ENCODE data around the gene FBLN7.
"Not testable (repeated sequence)": the region's sequence is repeated elsewhere in the genome, so short reads cannot be mapped to it uniquely, and the experiment has no call there.

Gene FBLN7

DNA sequence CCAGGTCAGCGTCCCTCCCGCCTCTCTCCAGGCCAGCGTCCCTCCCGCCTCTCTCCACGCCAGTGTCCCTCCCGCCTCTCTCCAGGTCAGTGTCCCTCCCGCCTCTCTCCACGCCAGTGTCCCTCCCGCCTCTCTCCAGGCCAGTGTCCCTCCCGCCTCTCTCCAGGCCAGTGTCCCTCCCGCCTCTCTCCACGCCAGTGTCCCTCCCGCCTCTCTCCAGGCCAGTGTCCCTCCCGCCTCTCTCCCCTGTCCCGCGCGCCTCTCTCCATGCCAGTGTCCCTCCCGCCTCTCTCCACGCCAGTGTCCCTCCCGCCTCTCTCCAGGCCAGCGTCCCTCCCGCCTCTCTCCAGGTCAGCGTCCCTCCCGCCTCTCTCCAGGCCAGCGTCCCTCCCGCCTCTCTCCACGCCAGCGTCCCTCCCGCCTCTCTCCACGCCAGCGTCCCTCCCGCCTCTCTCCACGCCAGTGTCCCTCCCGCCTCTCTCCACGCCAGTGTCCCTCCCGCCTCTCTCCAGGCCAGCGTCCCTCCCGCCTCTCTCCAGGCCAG, 1.5 kb downstream of the FBLN7 start:
- in situ Hi-C loops (cut with MboI; ENCODE audit: low pct_unique_long_range_greater_than_20kb, low sequenced_read_pairs): not testable (repeated sequence)

DNA sequence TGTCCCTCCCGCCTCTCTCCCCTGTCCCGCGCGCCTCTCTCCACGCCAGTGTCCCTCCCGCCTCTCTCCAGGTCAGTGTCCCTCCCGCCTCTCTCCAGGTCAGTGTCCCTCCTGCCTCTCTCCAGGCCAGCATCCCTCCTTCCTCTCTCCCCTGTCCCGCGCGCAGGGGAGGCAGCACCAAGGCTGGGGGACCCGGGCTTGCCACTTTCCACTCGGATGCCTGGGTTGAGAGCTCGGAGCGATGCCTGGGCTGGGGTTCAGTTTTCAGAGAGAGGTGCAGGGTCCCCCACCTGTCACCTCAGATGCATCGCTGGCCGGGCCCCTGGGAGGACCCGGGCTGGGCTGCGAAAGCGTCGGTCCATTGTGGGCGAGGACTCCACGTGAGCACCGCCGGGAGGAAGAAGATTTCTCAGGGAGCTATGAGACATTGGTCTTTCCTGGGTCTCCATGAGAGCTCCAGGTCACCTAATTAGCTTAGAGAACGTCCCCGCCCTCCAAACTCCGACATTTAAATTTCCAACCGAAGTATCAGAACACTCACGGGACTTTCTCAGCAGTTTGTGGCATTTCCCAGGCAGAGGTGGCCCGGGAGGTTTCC, 2.1 kb downstream of the FBLN7 start:
- in situ Hi-C loops (cut with MboI; ENCODE audit: low pct_unique_long_range_greater_than_20kb, low sequenced_read_pairs): no loop called here
- no peak for DNase-seq

More for the DNA sequence above, 1.5 kb downstream of the FBLN7 start:
- DNase-seq: not testable (repeated sequence)

GRCh38 chr2:112140899-112141625, 2.9 kb downstream of the FBLN7 start:
- no peak for DNase-seq
- in situ Hi-C loops (cut with MboI; ENCODE audit: low pct_unique_long_range_greater_than_20kb, low sequenced_read_pairs): no loop called here

DNA sequence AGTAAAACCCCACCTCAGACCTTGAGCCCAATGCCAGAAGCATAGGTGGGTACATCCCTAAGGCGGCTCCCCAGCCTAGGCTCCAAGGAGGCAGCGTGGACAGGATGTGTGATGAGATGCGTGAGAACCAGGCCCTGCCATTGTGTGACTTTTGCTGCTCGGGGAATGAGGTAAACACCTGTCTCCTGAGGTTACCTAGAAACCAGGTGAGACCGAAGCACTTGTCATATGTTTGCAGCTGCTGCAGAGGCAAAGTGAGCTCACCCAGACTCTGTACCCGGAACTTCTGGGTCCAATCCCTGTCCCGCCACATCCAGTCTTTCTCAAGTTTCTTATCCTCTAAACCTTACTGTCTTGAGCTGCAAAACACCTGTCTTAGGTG, 3.4 kb downstream of the FBLN7 start:
- in situ Hi-C loops (cut with MboI; ENCODE audit: low pct_unique_long_range_greater_than_20kb, low sequenced_read_pairs): no loop called here

GRCh38 chr2:112142525-112143078, 4.4 kb downstream of the FBLN7 start:
- no peak for DNase-seq
- in situ Hi-C loops (cut with MboI; ENCODE audit: low pct_unique_long_range_greater_than_20kb, low sequenced_read_pairs): no loop called here

More for the DNA sequence above, 3.4 kb downstream of the FBLN7 start:
- no peak for DNase-seq

DNA sequence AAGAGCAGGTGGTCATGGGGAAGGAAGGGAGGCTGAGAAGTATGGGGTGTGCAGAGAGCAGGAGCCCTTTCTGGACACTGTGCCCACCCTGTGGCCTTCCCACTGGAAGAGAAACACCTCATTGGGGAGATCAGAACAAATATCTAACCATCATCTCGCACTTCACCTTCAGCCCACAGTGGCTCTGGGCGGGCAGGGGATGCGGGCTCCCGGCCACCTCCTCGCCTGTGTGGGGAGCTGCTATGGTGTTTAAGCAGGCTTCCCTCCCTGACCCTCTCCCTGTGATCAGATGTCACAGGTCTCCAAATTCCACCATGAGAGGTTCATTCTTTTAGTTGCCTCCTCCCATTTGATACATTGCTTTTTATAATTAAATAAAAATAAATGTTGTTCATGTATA, 5.0 kb downstream of the FBLN7 start:
- in situ Hi-C loops (cut with MboI; ENCODE audit: low pct_unique_long_range_greater_than_20kb, low sequenced_read_pairs): no loop called here
- no peak for DNase-seq

- no peak for DNase-seq
- in situ Hi-C loops (cut with MboI; ENCODE audit: low pct_unique_long_range_greater_than_20kb, low sequenced_read_pairs): no loop called here
Measured at GRCh38 chr2:112144966-112145365, 6.8 kb downstream of the FBLN7 start.

DNA sequence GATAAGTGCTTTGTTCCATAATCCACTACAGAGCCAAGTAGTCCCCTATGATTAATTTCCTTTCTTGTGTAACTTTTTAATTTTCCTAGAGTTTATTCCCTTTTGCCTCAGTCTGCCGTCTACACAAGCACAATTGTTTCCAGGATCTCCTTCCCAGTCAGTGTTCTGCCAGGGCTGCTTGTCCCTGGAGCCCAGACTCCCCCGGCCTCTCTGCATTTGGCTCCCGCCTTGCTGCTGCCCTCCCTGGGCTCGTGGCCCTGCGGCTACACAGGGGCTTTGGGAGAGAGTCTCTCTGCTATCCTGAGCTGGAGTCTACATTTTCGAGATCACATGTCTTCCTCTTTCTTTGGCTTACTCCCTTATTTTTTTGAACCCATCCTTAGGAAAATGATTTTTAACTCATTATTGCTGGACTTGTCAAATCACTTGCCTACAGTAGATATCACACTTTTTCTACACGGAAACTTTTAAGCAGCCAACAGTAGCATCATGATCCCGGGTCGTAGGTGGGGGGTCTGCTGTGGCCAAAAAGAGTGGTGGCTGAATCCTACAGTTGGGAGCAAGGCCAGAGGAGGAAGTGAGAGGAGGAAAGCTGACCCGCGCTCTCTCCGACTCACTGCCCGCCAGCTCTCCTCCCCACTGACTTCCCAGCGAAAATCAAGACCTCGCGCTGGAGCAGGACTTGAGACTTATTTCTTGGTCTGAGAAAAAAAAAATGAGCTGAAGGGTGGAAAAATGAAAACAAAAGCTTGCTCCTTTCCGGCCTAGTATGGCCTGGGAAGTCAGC, 9.4 kb downstream of the FBLN7 start:
- DNase-seq: no peak
- in situ Hi-C loops (cut with MboI; ENCODE audit: low pct_unique_long_range_greater_than_20kb, low sequenced_read_pairs): no loop called here

DNA sequence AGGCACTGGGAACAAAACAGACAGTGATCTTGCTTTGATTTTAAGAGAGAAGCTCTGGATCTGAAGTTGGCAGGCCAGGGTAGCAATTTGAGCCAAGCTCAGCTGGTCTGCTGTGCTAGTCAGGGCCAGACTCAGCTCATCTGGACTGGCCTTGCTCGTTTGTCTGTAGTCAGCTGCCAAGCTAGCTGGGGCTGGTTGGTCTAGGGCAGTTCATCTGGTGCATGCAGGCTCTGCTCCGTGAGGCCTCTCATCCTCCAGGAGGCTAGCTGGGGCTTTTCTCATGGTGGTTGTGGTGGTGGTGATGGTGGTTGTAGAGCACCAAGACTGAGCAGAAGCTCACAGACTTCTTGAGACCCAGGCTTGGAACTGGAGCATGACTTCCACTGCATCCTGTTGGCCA, 10.3 kb downstream of the FBLN7 start:
- in situ Hi-C loops (cut with MboI; ENCODE audit: low pct_unique_long_range_greater_than_20kb, low sequenced_read_pairs): no loop called here
- DNase-seq: no peak

GRCh38 chr2:112149194-112149593, 11.0 kb downstream of the FBLN7 start:
- in situ Hi-C loops (cut with MboI; ENCODE audit: low pct_unique_long_range_greater_than_20kb, low sequenced_read_pairs): no loop called here
- no peak for DNase-seq

- DNase-seq: no peak
- in situ Hi-C loops (cut with MboI; ENCODE audit: low pct_unique_long_range_greater_than_20kb, low sequenced_read_pairs): no loop called here
Measured at GRCh38 chr2:112149866-112150435, 11.8 kb downstream of the FBLN7 start.

DNA sequence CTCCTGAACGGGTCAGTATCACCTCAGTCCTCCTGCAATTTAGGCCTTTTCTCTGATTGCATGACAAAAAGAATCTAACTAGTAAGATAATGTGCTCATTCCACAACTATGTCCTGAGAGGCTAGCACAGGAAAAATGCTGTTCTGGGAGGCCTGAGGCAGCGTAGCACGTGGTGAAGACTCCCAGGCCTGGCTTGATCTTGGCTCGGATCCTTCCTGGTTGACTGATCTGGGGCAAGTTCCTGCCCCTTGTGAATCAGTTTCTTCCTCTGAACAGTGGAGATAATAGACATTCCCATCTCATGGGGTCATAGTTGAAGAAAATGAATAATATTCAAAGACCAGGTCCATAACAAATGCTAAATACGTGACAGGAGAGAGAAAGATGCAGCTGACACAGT, 12.3 kb downstream of the FBLN7 start:
- in situ Hi-C loops (cut with MboI; ENCODE audit: low pct_unique_long_range_greater_than_20kb, low sequenced_read_pairs): no loop called here
- DNase-seq: no peak

- in situ Hi-C loops (cut with MboI; ENCODE audit: low pct_unique_long_range_greater_than_20kb, low sequenced_read_pairs): no loop called here
- DNase-seq: no peak
Measured at GRCh38 chr2:112150851-112151250, 12.7 kb downstream of the FBLN7 start.

- in situ Hi-C loops (cut with MboI; ENCODE audit: low pct_unique_long_range_greater_than_20kb, low sequenced_read_pairs): no loop called here
- no peak for DNase-seq
Measured at GRCh38 chr2:112151271-112151670, 13.1 kb downstream of the FBLN7 start.

DNA sequence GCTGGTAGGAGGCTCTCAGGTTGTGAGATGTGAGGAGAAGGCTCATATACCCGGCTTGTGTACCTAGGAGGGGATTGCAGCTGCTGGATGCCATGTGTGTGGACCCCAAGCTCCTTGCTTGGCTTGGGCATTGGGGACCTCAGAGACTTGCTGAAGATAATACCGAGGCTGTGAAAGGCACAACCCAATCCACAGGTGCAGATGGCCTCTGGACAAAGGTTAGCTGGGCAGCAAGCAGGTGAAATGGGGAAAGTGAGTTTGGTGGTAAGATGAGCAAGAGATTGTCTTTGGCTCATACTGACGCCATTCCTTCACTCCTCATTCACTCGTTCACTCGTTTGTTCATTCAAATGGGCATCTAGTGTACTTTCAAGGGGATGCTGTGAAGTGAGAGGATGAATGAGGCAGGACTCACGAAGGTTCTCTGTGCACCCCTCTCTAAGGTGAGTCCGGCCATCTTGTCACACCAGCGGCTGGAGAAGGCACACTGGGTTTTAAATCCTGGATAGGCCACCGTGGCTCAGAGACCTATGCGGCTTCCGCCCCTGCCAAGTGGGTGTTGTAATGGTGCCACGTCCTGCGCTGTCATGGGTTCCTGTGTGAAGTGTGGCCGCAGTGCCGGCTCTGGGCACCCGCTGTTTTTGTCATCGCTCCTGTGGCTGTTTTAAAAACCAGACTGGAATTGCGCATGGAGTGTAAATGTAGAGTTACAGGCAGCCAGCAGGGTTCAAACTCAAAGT, 13.7 kb downstream of the FBLN7 start:
- in situ Hi-C loops (cut with MboI; ENCODE audit: low pct_unique_long_range_greater_than_20kb, low sequenced_read_pairs): no loop called here
- DNase-seq: no peak

GRCh38 chr2:112152476-112153178, 14.4 kb downstream of the FBLN7 start:
- no peak for DNase-seq
- in situ Hi-C loops (cut with MboI; ENCODE audit: low pct_unique_long_range_greater_than_20kb, low sequenced_read_pairs): no loop called here

- in situ Hi-C loops (cut with MboI; ENCODE audit: low pct_unique_long_range_greater_than_20kb, low sequenced_read_pairs): no loop called here
- DNase-seq: no peak
Measured at GRCh38 chr2:112153179-112153490, 14.9 kb downstream of the FBLN7 start.

DNA sequence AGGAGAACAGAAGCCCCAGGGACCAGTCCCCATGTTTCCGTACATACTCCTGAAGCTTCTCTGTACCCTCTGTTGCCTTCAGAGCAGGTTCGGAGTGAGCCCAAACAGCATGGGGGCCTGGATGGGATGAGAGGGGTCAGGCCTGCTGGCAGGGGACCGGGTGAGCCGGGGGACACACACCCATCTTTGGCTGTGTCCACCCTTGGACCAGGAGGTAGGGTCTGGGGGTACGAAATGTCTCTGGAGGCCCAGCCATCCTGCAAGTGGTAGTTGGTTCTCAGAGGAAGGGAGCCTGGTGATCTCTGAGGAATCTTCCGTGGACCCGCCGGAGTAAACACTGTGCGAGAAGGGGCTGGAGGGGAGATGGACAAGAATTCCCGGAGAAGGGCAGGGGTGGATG, 15.3 kb downstream of the FBLN7 start:
- in situ Hi-C loops (cut with MboI; ENCODE audit: low pct_unique_long_range_greater_than_20kb, low sequenced_read_pairs): no loop called here
- no peak for DNase-seq

Data from KBM-7 (cell line).